ENCODE measurements around the gene MAP4K1.
"Not testable (repeated sequence)": the region's sequence is repeated elsewhere in the genome, so short reads cannot be mapped to it uniquely, and the experiment has no call there.

- TF ChIP-seq FLYWCH1 (CRISPR knock-in tag; IDR thresholded peaks at IDR 0.05); NFRKB (IDR thresholded peaks at IDR 0.05); EHMT2 (IDR thresholded peaks at IDR 0.05; ENCODE audit: borderline replicate concordance, low read depth, low read length); SCMH1 (CRISPR knock-in tag; IDR thresholded peaks at IDR 0.05; ENCODE audit: borderline replicate concordance); ZNF3 (CRISPR knock-in tag; IDR thresholded peaks at IDR 0.05); PCBP1 (IDR thresholded peaks at IDR 0.05; ENCODE audit: borderline replicate concordance, low read depth, low read length); MXD1 (CRISPR knock-in tag; IDR thresholded peaks at IDR 0.05); CC2D1A (CRISPR knock-in tag; IDR thresholded peaks at IDR 0.05); POLR2AphosphoS5 (IDR thresholded peaks at IDR 0.05; ENCODE audit: low read depth, low read length): not testable (repeated sequence)
Observed at GRCh38 chr19:38579304-38579703, 38.4 kb downstream of the MAP4K1 start.

All from HepG2 (cell line).